Neuronal stem cell (in vitro differentiated cells): ENCODE measurements around the gene CALML5.

ENCODE experiments used
- DNase-seq: peaks from one replicate; pipeline ENCODE4 v3.0.0-alpha.2; 2013; ENCODE audit warnings: low spot score
- H2AFZ ChIP-seq: one replicate; pipeline ENCODE4 v1.6.1; 2013; ENCODE audit warnings: mild to moderate bottlenecking, low read length, inconsistent platforms
- H2AK5ac ChIP-seq: 2 replicates; pipeline ENCODE4 v1.6.1; 2013; ENCODE audit warnings: low read depth, mild to moderate bottlenecking, inconsistent platforms, low read length, moderate library complexity, mixed read lengths
- H2BK120ac ChIP-seq: 2 replicates; pipeline ENCODE4 v1.6.1; 2013; ENCODE audit warnings: low read depth, mild to moderate bottlenecking, inconsistent platforms, low read length, moderate library complexity, mixed read lengths
- H2BK12ac ChIP-seq: one replicate; pipeline ENCODE4 v1.6.1; 2013; ENCODE audit warnings: low read length, inconsistent platforms
- H2BK15ac ChIP-seq: 2 replicates; pipeline ENCODE4 v1.6.1; 2013; ENCODE audit warnings: mild to moderate bottlenecking, low read length, inconsistent platforms, mixed read lengths
- H2BK5ac ChIP-seq: one replicate; pipeline ENCODE4 v1.6.1; 2013; ENCODE audit warnings: inconsistent platforms, mild to moderate bottlenecking, low read length, moderate library complexity
- H3K14ac ChIP-seq: one replicate; pipeline ENCODE4 v1.6.1; 2013; ENCODE audit warnings: low read length, inconsistent platforms
- H3K18ac ChIP-seq: 2 replicates; pipeline ENCODE4 v1.6.1; 2013; ENCODE audit warnings: low read length, inconsistent platforms
- H3K23ac ChIP-seq: 2 replicates; pipeline ENCODE4 v1.6.1; 2013; ENCODE audit warnings: low read depth, mild to moderate bottlenecking, mixed read lengths, low read length, inconsistent platforms; ENCODE audit not compliant: poor library complexity
- H3K27ac ChIP-seq: replicated peaks from 3 replicates; pipeline ENCODE4 v1.5.1; 2013; ENCODE audit warnings: low read length, inconsistent platforms
- H3K27me3 ChIP-seq, 3 experiments: 2 replicates each; pipeline ENCODE4 v1.6.1; 2013; ENCODE audit warnings: low read length in 3 of 3, mild to moderate bottlenecking in 2 of 3, inconsistent platforms in 1 of 3, low read depth in 1 of 3, mixed read lengths in 1 of 3, moderate library complexity in 1 of 3; ENCODE audit not compliant: control insufficient read depth in 3 of 3, insufficient read depth in 3 of 3
- H3K36me3 ChIP-seq, 2 donors: replicated peaks in 1 of 2; 2 replicates each; pipeline ENCODE4 v1.6.1; 2013; ENCODE audit warnings: low read length in 2 of 2; ENCODE audit not compliant: control insufficient read depth in 2 of 2, insufficient read depth in 2 of 2
- H3K4ac ChIP-seq: 2 replicates; pipeline ENCODE4 v1.6.1; 2013; ENCODE audit warnings: inconsistent platforms, mild to moderate bottlenecking, low read length, moderate library complexity
- H3K4me1 ChIP-seq, 2 donors: 1 replicate in 1 of 2; 2 replicates in 1 of 2; pipeline ENCODE4 v1.6.1; 2013; ENCODE audit warnings: low read length in 2 of 2, low read depth in 1 of 2; ENCODE audit not compliant: control insufficient read depth in 2 of 2, insufficient read depth in 1 of 2
- H3K4me2 ChIP-seq: one replicate; pipeline ENCODE4 v1.6.1; 2013; ENCODE audit warnings: mild to moderate bottlenecking, low read length, inconsistent platforms; ENCODE audit not compliant: insufficient read depth, poor library complexity, severe bottlenecking
- H3K4me3 ChIP-seq, 2 donors: 2 replicates each; pipeline ENCODE4 v1.5.1; 2013; ENCODE audit warnings: low read length in 2 of 2, mild to moderate bottlenecking in 2 of 2, inconsistent platforms in 1 of 2, moderate library complexity in 1 of 2
- H3K79me1 ChIP-seq: one replicate; pipeline ENCODE4 v1.6.1; 2013; ENCODE audit warnings: low read depth, mild to moderate bottlenecking, inconsistent platforms, low read length, moderate library complexity
- H3K9ac ChIP-seq: one replicate; pipeline ENCODE4 v1.6.1; 2013; ENCODE audit warnings: mild to moderate bottlenecking, low read depth, low read length, inconsistent platforms; ENCODE audit not compliant: poor library complexity
- H3K9me3 ChIP-seq, 2 donors: replicated peaks in 1 of 2; 2 replicates each; pipeline versions ENCODE3 to v1.6.1; 2013; ENCODE audit warnings: low read length in 2 of 2, mild to moderate bottlenecking in 2 of 2, inconsistent platforms in 1 of 2, low read depth in 1 of 2, mixed read lengths in 1 of 2, moderate library complexity in 1 of 2; ENCODE audit not compliant: control insufficient read depth in 2 of 2, insufficient read depth in 1 of 2
- H4K8ac ChIP-seq: one replicate; pipeline ENCODE4 v1.6.1; 2013; ENCODE audit warnings: low read depth, mild to moderate bottlenecking, inconsistent platforms, low read length, moderate library complexity
- H4K91ac ChIP-seq: one replicate; pipeline ENCODE4 v1.6.1; 2013; ENCODE audit warnings: low read length, low read depth, mild to moderate bottlenecking, inconsistent platforms; ENCODE audit not compliant: poor library complexity
- WGBS, 2 donors: extraction: QIAGEN DNeasy Blood & Tissue Kit; methylation state at CpG; one replicate each; pipeline ENCODE4 v1.1.7; 2013; ENCODE audit warnings: missing lambda C conversion rate in 2 of 2, mixed read lengths in 1 of 2; ENCODE audit not compliant: insufficient read length in 2 of 2, insufficient replicate concordance in 1 of 2; ENCODE audit errors: extremely low coverage in 2 of 2; 5-methylcytosine and 5-hydroxymethylcytosine counted together

CALML5 gene

DNA sequence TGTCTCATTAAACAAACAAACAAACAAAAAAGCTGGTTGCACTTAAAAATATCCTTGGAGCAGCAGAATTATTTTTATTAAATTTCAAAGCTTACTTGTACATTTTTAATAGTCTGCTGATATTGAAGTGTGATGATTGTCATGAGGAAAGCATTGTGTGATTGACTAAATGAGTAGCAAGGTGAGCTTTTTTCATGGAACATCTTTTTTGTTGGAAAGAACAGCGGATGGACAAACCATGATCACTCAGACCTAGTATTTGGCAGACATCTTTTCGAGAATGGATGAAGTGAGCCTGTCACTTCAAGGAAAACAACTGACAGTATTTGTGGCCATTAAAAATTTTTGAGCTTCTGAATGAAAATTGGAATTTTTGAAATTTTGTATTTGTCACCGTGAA lies 19.7 kb upstream of the CALML5 start:
- H4K91ac ChIP-seq: no peak overlapping the region
- no CpG with 5 or more reads among the region's 3 CpGs for WGBS, 2 donors
- no peaks in the 10 kb centered on the region for H3K79me1 ChIP-seq
- H3K23ac ChIP-seq: no peak overlapping the region
- H3K4ac ChIP-seq: no peak overlapping the region
- no peak overlapping the region for H2BK120ac ChIP-seq
- no peaks in the 10 kb centered on the region for H3K36me3 ChIP-seq
- no peak for DNase-seq
- H4K8ac ChIP-seq: no peak overlapping the region
- no peak overlapping the region for H2BK12ac ChIP-seq
- H3K4me2 ChIP-seq: no peak overlapping the region
- no peak overlapping the region for H3K27ac ChIP-seq
- H3K14ac ChIP-seq: no peak overlapping the region
- H2BK15ac ChIP-seq: no peak overlapping the region
- no peak overlapping the region for H3K18ac ChIP-seq
- peaks cover 0 to 4% of the 10 kb centered on the region in 2 donors for H3K4me1 ChIP-seq
- H3K9me3 ChIP-seq: peaks cover 0 to 6% of the 10 kb centered on the region in 2 donors
- H2BK5ac ChIP-seq: no peak overlapping the region
- no peak overlapping the region for H2AFZ ChIP-seq
- H2AK5ac ChIP-seq: no peak overlapping the region
- no peak overlapping the region for H3K9ac ChIP-seq
- H3K4me3 ChIP-seq: no peak overlapping the region
- no peaks in the 10 kb centered on the region for H3K27me3 ChIP-seq

DNA sequence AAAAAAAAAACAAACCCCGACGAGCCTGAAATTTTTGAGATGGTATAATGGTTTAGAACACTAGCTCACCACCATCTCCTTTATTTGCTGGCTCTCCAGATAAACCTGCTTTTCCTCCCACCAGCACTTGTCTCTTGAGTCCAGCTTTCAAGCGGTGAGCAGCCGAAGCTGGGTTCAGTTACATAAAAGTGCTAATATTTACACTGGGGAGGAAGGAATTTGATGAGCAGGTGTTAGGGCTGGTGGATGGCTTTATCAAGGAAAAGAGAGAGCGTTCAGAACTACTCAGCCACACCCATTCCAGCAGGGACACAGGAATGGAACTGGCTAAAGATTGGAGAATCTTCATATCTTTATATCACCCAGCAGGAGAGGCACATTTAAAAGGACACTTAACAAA lies 18.8 kb upstream of the CALML5 start:
- Histone ChIP-seq H2AFZ (no peak overlapping the region), H3K4ac (no peak overlapping the region), H3K23ac (no peak overlapping the region), H3K9me3 (peaks cover 0 to 6% of the 10 kb centered on the region in 2 donors), H4K8ac (no peak overlapping the region), H3K27ac (no peak overlapping the region), H3K4me2 (no peak overlapping the region), H3K4me3 (no peak overlapping the region), H2BK120ac (no peak overlapping the region), H3K18ac (no peak overlapping the region), H2BK5ac (no peak overlapping the region), H3K36me3 (no peaks in the 10 kb centered on the region), H2BK12ac (no peak overlapping the region), H3K79me1 (no peaks in the 10 kb centered on the region), H3K27me3 (no peaks in the 10 kb centered on the region), H2AK5ac (no peak overlapping the region), H4K91ac (no peak overlapping the region), H3K4me1 (peaks cover 1 to 4% of the 10 kb centered on the region in 2 donors), H3K9ac (no peak overlapping the region), H2BK15ac (no peak overlapping the region), H3K14ac (no peak overlapping the region)
- WGBS, 2 donors: no CpG with 5 or more reads among the region's 5 CpGs
- no peak for DNase-seq

DNA sequence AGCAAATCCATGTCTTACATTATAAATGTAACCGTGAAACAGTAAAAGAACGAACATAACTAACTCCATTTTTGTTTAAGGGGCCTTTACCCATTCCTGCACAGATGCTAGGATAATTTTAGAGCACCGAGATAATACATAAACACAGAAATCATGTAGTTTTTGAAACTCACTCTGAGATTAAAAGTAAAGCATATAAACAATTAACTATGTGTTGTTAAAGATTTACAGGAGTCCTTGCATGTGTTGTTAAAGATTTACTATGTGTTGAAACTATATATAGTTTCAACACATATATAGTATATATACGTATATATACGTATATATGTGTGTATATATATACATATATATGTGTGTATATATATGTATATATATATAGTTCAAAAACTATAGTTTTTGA lies 18.2 kb upstream of the CALML5 start:
- Histone ChIP-seq H2BK120ac (no peak overlapping the region), H3K27me3 (no peaks in the 10 kb centered on the region), H3K14ac (no peak overlapping the region), H2AK5ac (no peak overlapping the region), H3K27ac (no peak overlapping the region), H3K4me2 (no peak overlapping the region), H3K4me1 (peaks cover 4 to 7% of the 10 kb centered on the region in 2 donors), H2BK5ac (no peak overlapping the region), H4K91ac (no peak overlapping the region), H2AFZ (no peak overlapping the region), H3K4me3 (no peak overlapping the region), H3K79me1 (no peaks in the 10 kb centered on the region), H3K23ac (no peak overlapping the region), H3K18ac (no peak overlapping the region), H3K9ac (no peak overlapping the region), H2BK12ac (no peak overlapping the region), H2BK15ac (no peak overlapping the region), H3K9me3 (peaks cover 0 to 6% of the 10 kb centered on the region in 2 donors), H3K4ac (no peak overlapping the region), H3K36me3 (no peaks in the 10 kb centered on the region), H4K8ac (no peak overlapping the region)
- WGBS, 2 donors: no CpG with 5 or more reads among the region's 5 CpGs
- DNase-seq: no peak

DNA sequence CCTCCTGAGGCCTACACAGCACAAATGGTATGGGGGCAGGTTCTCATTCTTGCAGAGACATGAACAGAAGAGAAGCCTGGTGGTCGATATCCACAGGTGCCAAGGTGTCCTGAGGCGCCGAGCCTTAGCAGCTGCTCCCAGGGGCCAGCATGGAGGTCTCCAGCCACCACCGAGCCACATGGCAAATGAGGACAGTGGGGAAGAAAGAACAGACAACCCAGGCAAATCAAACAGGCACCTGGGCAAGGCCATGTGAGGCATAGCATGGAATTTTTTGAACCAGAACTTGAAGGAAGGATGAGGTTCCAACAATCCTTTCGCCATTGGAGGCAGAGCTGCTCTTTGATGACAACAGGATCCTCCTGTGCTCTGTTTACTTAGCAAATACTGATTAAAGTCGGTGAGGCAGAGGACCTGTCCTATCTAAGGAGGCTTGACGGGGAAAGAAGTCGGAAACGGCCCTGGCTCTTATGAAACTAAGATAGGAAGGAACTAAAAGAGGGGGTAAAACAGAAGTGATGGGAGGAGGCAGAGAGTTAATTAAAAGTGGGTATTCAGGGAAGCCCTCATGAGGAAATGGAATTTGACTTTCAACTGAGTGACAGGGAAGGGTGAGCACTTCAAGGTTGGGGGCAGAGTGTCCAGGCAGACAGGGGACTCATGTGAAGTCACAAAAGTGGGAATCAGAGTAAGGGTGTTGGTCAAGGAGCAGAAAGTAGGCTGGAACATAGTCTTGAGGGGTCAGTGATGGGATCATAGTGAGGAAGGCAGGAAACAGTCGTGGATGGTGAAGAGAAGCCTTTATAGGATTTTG lies 16.8 kb upstream of the CALML5 start:
- Histone ChIP-seq H3K27me3 (no peaks in the 10 kb centered on the region), H4K91ac (no peak overlapping the region), H4K8ac (no peak overlapping the region), H3K36me3 (no peaks in the 10 kb centered on the region), H3K18ac (no peak overlapping the region), H2BK12ac (no peak overlapping the region), H2AFZ (no peak overlapping the region), H3K4ac (no peak overlapping the region), H2BK15ac (no peak overlapping the region), H2BK120ac (no peak overlapping the region), H3K9ac (no peak overlapping the region), H3K23ac (no peak overlapping the region), H2AK5ac (no peak overlapping the region), H3K27ac (no peak overlapping the region), H3K4me1 (peaks cover 4 to 7% of the 10 kb centered on the region in 2 donors), H3K4me3 (no peak overlapping the region), H3K9me3 (peaks cover 0 to 6% of the 10 kb centered on the region in 2 donors), H2BK5ac (no peak overlapping the region), H3K4me2 (no peak overlapping the region), H3K14ac (no peak overlapping the region), H3K79me1 (no peaks in the 10 kb centered on the region)
- no CpG with 5 or more reads among the region's 10 CpGs for WGBS, 2 donors
- no peak for DNase-seq
